ENCODE measurements around the gene DEDD2.

DNA sequence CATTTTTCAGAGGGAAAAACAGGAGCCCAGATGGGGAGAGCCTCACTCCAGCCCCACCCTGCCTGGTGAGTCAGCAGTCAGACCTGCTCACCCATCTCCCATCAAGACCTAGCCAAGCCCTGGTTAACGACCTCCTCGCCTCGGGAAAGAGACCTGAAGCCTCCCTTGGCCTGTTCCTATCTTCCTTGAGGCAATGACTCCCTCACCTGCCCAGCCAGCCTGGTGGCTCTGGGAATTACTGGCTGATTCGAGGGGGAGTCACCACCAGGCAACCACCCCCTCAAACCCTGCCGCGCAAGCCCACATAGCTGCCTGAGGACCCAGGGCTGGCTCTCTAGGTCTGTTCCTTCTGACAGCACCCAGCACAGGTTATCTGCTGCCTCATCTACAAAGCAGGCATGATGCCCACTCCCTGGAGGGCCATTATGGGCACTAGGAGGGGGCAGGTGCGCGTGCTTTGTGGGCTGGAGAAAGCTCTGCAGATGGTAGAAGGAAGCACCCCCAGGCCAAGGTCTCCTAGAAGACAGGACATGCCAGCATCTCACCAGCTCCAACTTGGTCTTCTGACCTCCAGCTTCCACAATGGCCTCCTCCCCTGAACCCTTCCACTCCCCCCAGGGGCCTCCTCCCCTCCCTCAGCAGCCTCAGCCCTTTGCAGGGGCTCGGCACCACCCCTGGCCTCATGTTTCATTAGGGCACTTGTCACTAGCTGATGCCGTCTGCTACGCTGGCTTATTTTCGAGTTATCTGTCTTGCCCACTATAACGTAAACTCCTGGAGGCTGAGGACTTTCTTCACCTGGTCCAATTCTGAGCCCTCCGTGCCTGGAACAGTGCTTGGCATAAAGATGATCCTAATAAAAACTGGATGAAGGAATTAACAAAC lies 10.4 kb downstream of the DEDD2 start:
- TF ChIP-seq, protein P1, sequence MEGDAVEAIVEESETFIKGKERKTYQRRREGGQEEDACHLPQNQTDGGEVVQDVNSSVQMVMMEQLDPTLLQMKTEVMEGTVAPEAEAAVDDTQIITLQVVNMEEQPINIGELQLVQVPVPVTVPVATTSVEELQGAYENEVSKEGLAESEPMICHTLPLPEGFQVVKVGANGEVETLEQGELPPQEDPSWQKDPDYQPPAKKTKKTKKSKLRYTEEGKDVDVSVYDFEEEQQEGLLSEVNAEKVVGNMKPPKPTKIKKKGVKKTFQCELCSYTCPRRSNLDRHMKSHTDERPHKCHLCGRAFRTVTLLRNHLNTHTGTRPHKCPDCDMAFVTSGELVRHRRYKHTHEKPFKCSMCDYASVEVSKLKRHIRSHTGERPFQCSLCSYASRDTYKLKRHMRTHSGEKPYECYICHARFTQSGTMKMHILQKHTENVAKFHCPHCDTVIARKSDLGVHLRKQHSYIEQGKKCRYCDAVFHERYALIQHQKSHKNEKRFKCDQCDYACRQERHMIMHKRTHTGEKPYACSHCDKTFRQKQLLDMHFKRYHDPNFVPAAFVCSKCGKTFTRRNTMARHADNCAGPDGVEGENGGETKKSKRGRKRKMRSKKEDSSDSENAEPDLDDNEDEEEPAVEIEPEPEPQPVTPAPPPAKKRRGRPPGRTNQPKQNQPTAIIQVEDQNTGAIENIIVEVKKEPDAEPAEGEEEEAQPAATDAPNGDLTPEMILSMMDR (IDR thresholded peaks at IDR 0.05), result no peak
- TF ChIP-seq POLR2A (IDR thresholded peaks at IDR 0.05), result no peak
